H1 (cell line): ENCODE results near the gene TMEM245. TPM values are rescaled to one million over a fixed set of nuclear protein-coding genes. Genes with fewer than 3 reads are reported as not detected.

ENCODE experiments used
- CTCF ChIA-PET: fragments of 300-600 bp; sonication (Branson Sonifier 250); formaldehyde crosslinking; loops from one replicate; lab custom pipeline; 2021; ENCODE audit not compliant: partially characterized antibody; lab: Charles Lee
- POLR2A ChIA-PET: fragments of 300-600 bp; sonication (Branson Sonifier 250); formaldehyde crosslinking; loops from one replicate; lab custom pipeline; 2021; ENCODE audit warnings: inconsistent platforms; ENCODE audit not compliant: partially characterized antibody; lab: Charles Lee
- DNase-seq, 2 experiments: peaks; one replicate each; pipeline versions ENCODE4 v3.0.0 to v3.0.0-alpha.2; 2010 to 2022; ENCODE audit warnings: low spot score in 2 of 2, low read depth in 1 of 2, mixed read lengths in 1 of 2
- FAIRE-seq: peaks from 2 replicates; lab custom pipeline; 2011; peaks lifted over from hg19 to GRCh38; lab: Jason Lieb, UNC
- H2AFZ ChIP-seq: 2 replicates; pipeline ENCODE4 v1.8.1; 2012; ENCODE audit warnings: low read length, inconsistent platforms
- H2AK5ac ChIP-seq: 2 replicates; pipeline ENCODE4 v1.6.1; 2013; ENCODE audit warnings: low read depth, low read length
- H2BK120ac ChIP-seq: replicated peaks from 2 replicates; pipeline ENCODE3; 2013; ENCODE audit warnings: low read depth, low read length, inconsistent platforms
- H2BK12ac ChIP-seq: 2 replicates; pipeline ENCODE4 v1.6.1; 2013; ENCODE audit warnings: low read depth, low read length
- H2BK15ac ChIP-seq: 2 replicates; pipeline ENCODE4 v1.6.1; 2013; ENCODE audit warnings: low read length
- H2BK20ac ChIP-seq: 2 replicates; pipeline ENCODE4 v1.6.1; 2013; ENCODE audit warnings: low read length
- H2BK5ac ChIP-seq: 2 replicates; pipeline ENCODE4 v1.6.1; 2013; ENCODE audit warnings: low read depth, low read length
- H3K14ac ChIP-seq: 2 replicates; pipeline ENCODE4 v1.6.1; 2013; ENCODE audit warnings: inconsistent platforms; ENCODE audit not compliant: insufficient read length
- H3K18ac ChIP-seq: 2 replicates; pipeline ENCODE4 v1.6.1; 2013; ENCODE audit warnings: low read length; ENCODE audit errors: extremely low read depth
- H3K23ac ChIP-seq: 2 replicates; pipeline ENCODE4 v1.6.1; 2013; ENCODE audit warnings: inconsistent platforms; ENCODE audit not compliant: insufficient read length
- H3K23me2 ChIP-seq: 2 replicates; pipeline ENCODE4 v1.6.1; 2013; ENCODE audit warnings: low read depth, low read length
- H3K27ac ChIP-seq: 2 replicates; pipeline ENCODE4 v1.6.1; 2011; ENCODE audit warnings: low read depth, low read length, inconsistent platforms
- H3K27me3 ChIP-seq, 4 experiments: replicated peaks in 1 of 4; 1 replicate in 1 of 4; 2 replicates in 3 of 4; pipeline versions ENCODE4 v1.6.1 to v1.8.1; 2011 to 2013; ENCODE audit warnings: low read length in 3 of 4, mild to moderate bottlenecking in 3 of 4, inconsistent platforms in 2 of 4, mixed read lengths in 2 of 4, moderate library complexity in 1 of 4; ENCODE audit not compliant: control insufficient read depth in 3 of 4, insufficient read depth in 3 of 4; ENCODE audit errors: extremely low read depth in 1 of 4
- H3K36me3 ChIP-seq, 4 experiments: 2 replicates each; pipeline versions ENCODE4 v1.6.1 to v1.8.1; 2011 to 2013; ENCODE audit warnings: mild to moderate bottlenecking in 4 of 4, low read length in 3 of 4, moderate library complexity in 2 of 4, control low read depth in 1 of 4, inconsistent platforms in 1 of 4; ENCODE audit not compliant: insufficient read depth in 4 of 4, control insufficient read depth in 2 of 4
- H3K4ac ChIP-seq: replicated peaks from 2 replicates; pipeline ENCODE3; 2013; ENCODE audit warnings: low read length, low read depth, mixed read lengths, inconsistent platforms; ENCODE audit not compliant: insufficient read length
- H3K4me1 ChIP-seq, 4 experiments: replicated peaks in 1 of 4; 1 replicate in 1 of 4; 2 replicates in 3 of 4; pipeline versions ENCODE4 v1.6.1 to v1.8.1; 2011 to 2013; ENCODE audit warnings: low read length in 3 of 4, inconsistent platforms in 2 of 4, mixed read lengths in 1 of 4; ENCODE audit not compliant: insufficient read depth in 4 of 4, control insufficient read depth in 3 of 4
- H3K4me2 ChIP-seq, 2 experiments: 2 replicates each; pipeline versions ENCODE4 v1.6.1 to v1.8.1; 2011 to 2013; ENCODE audit warnings: low read depth in 2 of 2, low read length in 2 of 2, control low read depth in 1 of 2, inconsistent platforms in 1 of 2, mild to moderate bottlenecking in 1 of 2; ENCODE audit not compliant: insufficient read depth in 1 of 2
- H3K4me3 ChIP-seq, 4 experiments: fragments of 200-600, 300-600 bp in 1 of 4; sonication (generic), shearing (Covaris generic), sonication (Bioruptor Twin) in 1 of 4; 2 replicates each; pipeline versions ENCODE4 v1.5.1 to v1.8.1; 2011 to 2016; ENCODE audit warnings: low read length in 4 of 4, low read depth in 3 of 4, control low read depth in 2 of 4, inconsistent platforms in 2 of 4, mild to moderate bottlenecking in 2 of 4, mixed read lengths in 1 of 4, moderate library complexity in 1 of 4; ENCODE audit not compliant: insufficient read depth in 2 of 4; ENCODE audit errors: extremely low read depth in 1 of 4
- H3K56ac ChIP-seq: replicated peaks from 2 replicates; pipeline ENCODE3; 2013; ENCODE audit warnings: low read depth, mild to moderate bottlenecking, mixed read lengths, low read length, inconsistent platforms; ENCODE audit not compliant: insufficient read length
- H3K79me1 ChIP-seq: 2 replicates; pipeline ENCODE4 v1.6.1; 2013; ENCODE audit warnings: low read depth, low read length, control low read depth
- H3K79me2 ChIP-seq, 2 experiments: 2 replicates each; pipeline versions ENCODE4 v1.6.1 to v1.8.1; 2012 to 2013; ENCODE audit warnings: low read length in 2 of 2, mild to moderate bottlenecking in 2 of 2, inconsistent platforms in 1 of 2; ENCODE audit not compliant: insufficient read depth in 2 of 2, control insufficient read depth in 1 of 2
- H3K9ac ChIP-seq, 4 experiments: replicated peaks in 1 of 4; 1 replicate in 1 of 4; 2 replicates in 3 of 4; pipeline versions ENCODE4 v1.6.1 to v1.8.1; 2011 to 2013; ENCODE audit warnings: low read depth in 3 of 4, low read length in 3 of 4, control low read depth in 2 of 4, mild to moderate bottlenecking in 2 of 4, moderate library complexity in 2 of 4, inconsistent platforms in 1 of 4; ENCODE audit errors: extremely low read depth in 1 of 4
- H3K9me3 ChIP-seq, 2 experiments: 2 replicates each; pipeline versions ENCODE4 v1.6.1 to v1.8.1; 2012 to 2013; ENCODE audit warnings: mild to moderate bottlenecking in 2 of 2, moderate library complexity in 2 of 2, control low read depth in 1 of 2, inconsistent platforms in 1 of 2, low read depth in 1 of 2, low read length in 1 of 2, mixed read lengths in 1 of 2; ENCODE audit not compliant: insufficient read depth in 2 of 2
- H4K20me1 ChIP-seq, 2 experiments: replicated peaks in 1 of 2; 2 replicates each; pipeline versions ENCODE3 to v1.8.1; 2011 to 2013; ENCODE audit warnings: inconsistent platforms in 2 of 2, low read length in 2 of 2, mild to moderate bottlenecking in 1 of 2; ENCODE audit not compliant: insufficient read depth in 2 of 2, control insufficient read depth in 1 of 2
- H4K5ac ChIP-seq: 2 replicates; pipeline ENCODE4 v1.6.1; 2013; ENCODE audit warnings: low read length, low read depth, mixed read lengths, inconsistent platforms; ENCODE audit not compliant: insufficient read length
- H4K8ac ChIP-seq: 2 replicates; pipeline ENCODE4 v1.8.0; 2013; ENCODE audit warnings: mild to moderate bottlenecking, moderate library complexity, low read length, inconsistent platforms; ENCODE audit not compliant: insufficient read depth; ENCODE audit errors: extremely low read depth
- H4K91ac ChIP-seq: replicated peaks from 2 replicates; pipeline ENCODE3; 2013; ENCODE audit warnings: low read length, mixed read lengths, inconsistent platforms; ENCODE audit not compliant: insufficient read length
- EP300 ChIP-seq, 2 experiments: IDR thresholded peaks; 1 replicate in 1 of 2; 2 replicates in 1 of 2; pipeline ENCODE4 v1.6.1; 2011 to 2012; ENCODE audit warnings: low read depth in 2 of 2, low read length in 2 of 2, mild to moderate bottlenecking in 2 of 2, borderline replicate concordance in 1 of 2, inconsistent platforms in 1 of 2, moderate library complexity in 1 of 2
- JUND ChIP-seq: IDR thresholded peaks from 2 replicates; pipeline ENCODE4 v1.6.1; 2011; ENCODE audit warnings: mild to moderate bottlenecking, improper control_type of control experiment, low read length
- RBBP5 ChIP-seq: IDR thresholded peaks from 2 replicates; pipeline ENCODE4 v1.7.1; 2012; ENCODE audit warnings: low read depth, mild to moderate bottlenecking, inconsistent platforms, low read length, moderate library complexity, borderline replicate concordance
- SIN3A ChIP-seq, 2 experiments: IDR thresholded peaks in 1 of 2; conservative IDR thresholded peaks in 1 of 2; 2 replicates each; pipeline ENCODE4 v1.6.1; 2011 to 2012; ENCODE audit warnings: low read length in 2 of 2, improper control_type of control experiment in 1 of 2, low read depth in 1 of 2, mild to moderate bottlenecking in 1 of 2
- TEAD4 ChIP-seq: IDR thresholded peaks from 2 replicates; pipeline ENCODE4 v1.6.1; 2012; ENCODE audit warnings: low read depth, low read length, inconsistent platforms, mixed read lengths
- WGBS, 2 experiments: shearing (Covaris generic) in 1 of 2; methylation state at CpG; one replicate each; pipeline versions ENCODE4 v1.1.6 to v1.1.7; 2013 to 2015; ENCODE audit warnings: low lambda C conversion rate in 2 of 2, mixed read lengths in 2 of 2, inconsistent platforms in 1 of 2, low coverage in 1 of 2, missing lambda C conversion rate in 1 of 2; ENCODE audit not compliant: insufficient replicate concordance in 2 of 2, insufficient coverage in 1 of 2, insufficient read length in 1 of 2; ENCODE audit errors: extremely low coverage in 1 of 2, missing lambda C conversion rate in 1 of 2; 5-methylcytosine and 5-hydroxymethylcytosine counted together
- polyA plus RNA-seq, 7 experiments: library from polyadenylated mRNA; depleted of rRNA in 3 of 7; stranded (reverse) in 5 of 7; unstranded in 2 of 7; fragments of >200 nt in 5 of 7; fragments of 200-250 nt in 2 of 7; gene quantifications; 1 replicate in 5 of 7; 2 replicates in 1 of 7; 4 replicates in 1 of 7; pipeline versions ENCODE4 v1.2.1 to v1.2.3, GENCODE V29; 2011 to 2013; ENCODE audit warnings: missing spikeins in 2 of 7, mixed read lengths in 2 of 7
- total RNA-seq: library from RNA; stranded (reverse); fragmentation: NEBNext Ultra II Directional; extraction: Animal tissue kit (Norgen Biotek cat#: 25700); gene quantifications from 2 replicates; pipeline ENCODE4 v1.2.1, GENCODE V29; 2021

The TMEM245 gene
- total and polyA plus RNA-seq, 2 of the 8 experiments (the other 6 are each of a cell fraction or from before 2014, with no cell fraction given), result 44.3 to 45.8 TPM

- no peak overlapping the region for H2BK120ac ChIP-seq
- H4K5ac ChIP-seq, result no peak overlapping the region
- no peak overlapping the region for H3K18ac ChIP-seq
- DNase-seq (no peak), FAIRE-seq (no peak)
- WGBS, 2 experiments, result 87% methylated on average over 4 of the region's 4 CpGs; no CpG with 5 or more reads in 1 of the 2 experiments
- H3K36me3 ChIP-seq, result peaks cover 0 to 8% (median 2%) of the 10 kb centered on the region in 4 experiments; a peak in 2 of 8 replicates
- POLR2A ChIA-PET, result interaction anchor here (0.9 kb wide), 1 partner anchor 11 kb away, joined by 3 read pairs; no protein-coding TSS in a partner anchor
- no peak overlapping the region for H2BK20ac ChIP-seq
- no peak overlapping the region for H3K27ac ChIP-seq
- H3K4me3 ChIP-seq, result no peak overlapping the region
- no peak overlapping the region for H2BK5ac ChIP-seq
- TF ChIP-seq JUND (no peak), RBBP5 (no peak), EP300 (IDR thresholded peaks at IDR 0.05; ENCODE audit: borderline replicate concordance in 1 of 2, low read depth in 2 of 2, low read length in 2 of 2) (no peak), TEAD4 (no peak), SIN3A (conservative IDR thresholded peaks at IDR 0.05 in 1 of 2, IDR thresholded peaks at IDR 0.05 in 1 of 2; ENCODE audit: low read depth in 1 of 2, low read length in 2 of 2) (no peak)
- no peak overlapping the region for H2AFZ ChIP-seq
- H3K27me3 ChIP-seq, result no peaks in the 10 kb centered on the region
- no peak overlapping the region for H3K4ac ChIP-seq
- H3K56ac ChIP-seq, result no peak overlapping the region
- H3K79me2 ChIP-seq, result peaks cover 9 to 96% of the 10 kb centered on the region in 2 experiments; a peak in 3 of 4 replicates
- H3K79me1 ChIP-seq, result peaks cover 5% of the 10 kb centered on the region; the same call in 1 of the 2 replicates
- H3K14ac ChIP-seq, result no peak overlapping the region
- H4K8ac ChIP-seq, result no peak overlapping the region
- no peaks in the 10 kb centered on the region for H3K23me2 ChIP-seq
- no peaks in the 10 kb centered on the region for H3K9me3 ChIP-seq
- peaks cover 9% of the 10 kb centered on the region in 2 experiments for H4K20me1 ChIP-seq
- H3K9ac ChIP-seq, result no peak overlapping the region
- no peak overlapping the region for H4K91ac ChIP-seq
- H3K4me1 ChIP-seq, result no peaks in the 10 kb centered on the region; a peak in 1 of 7 replicates
- CTCF ChIA-PET, result interaction anchor here (0.7 to 1.1 kb wide), 2 partner anchors 10 to 59 kb away, joined by 3 read pairs; no protein-coding TSS in a partner anchor
- no peak overlapping the region for H2BK15ac ChIP-seq
- no peak overlapping the region for H3K23ac ChIP-seq
- H2BK12ac ChIP-seq, result no peak overlapping the region
- no peak overlapping the region for H2AK5ac ChIP-seq
- no peak overlapping the region for H3K4me2 ChIP-seq
Observed at GRCh38 chr9:109107402-109108240, 12.1 kb downstream of the TMEM245 start.
